GM12865 (cell line): Measurements from ENCODE around the gene CFAP61.

Experiments used
- DNase-seq: peaks from one replicate; pipeline ENCODE4 v3.0.0; 2010; ENCODE audit warnings: low read depth
- H3K4me3 ChIP-seq: 2 replicates; pipeline ENCODE4 v1.5.1; 2011; ENCODE audit warnings: mild to moderate bottlenecking, low read depth, low read length, control low read depth
- CTCF ChIP-seq: IDR thresholded peaks from 2 replicates; pipeline ENCODE4 v1.5.1; 2011; ENCODE audit warnings: low read length, control low read depth, low read depth, inconsistent platforms; ENCODE audit not compliant: insufficient read depth; ENCODE audit errors: missing control alignments

The CFAP61 gene

DNA sequence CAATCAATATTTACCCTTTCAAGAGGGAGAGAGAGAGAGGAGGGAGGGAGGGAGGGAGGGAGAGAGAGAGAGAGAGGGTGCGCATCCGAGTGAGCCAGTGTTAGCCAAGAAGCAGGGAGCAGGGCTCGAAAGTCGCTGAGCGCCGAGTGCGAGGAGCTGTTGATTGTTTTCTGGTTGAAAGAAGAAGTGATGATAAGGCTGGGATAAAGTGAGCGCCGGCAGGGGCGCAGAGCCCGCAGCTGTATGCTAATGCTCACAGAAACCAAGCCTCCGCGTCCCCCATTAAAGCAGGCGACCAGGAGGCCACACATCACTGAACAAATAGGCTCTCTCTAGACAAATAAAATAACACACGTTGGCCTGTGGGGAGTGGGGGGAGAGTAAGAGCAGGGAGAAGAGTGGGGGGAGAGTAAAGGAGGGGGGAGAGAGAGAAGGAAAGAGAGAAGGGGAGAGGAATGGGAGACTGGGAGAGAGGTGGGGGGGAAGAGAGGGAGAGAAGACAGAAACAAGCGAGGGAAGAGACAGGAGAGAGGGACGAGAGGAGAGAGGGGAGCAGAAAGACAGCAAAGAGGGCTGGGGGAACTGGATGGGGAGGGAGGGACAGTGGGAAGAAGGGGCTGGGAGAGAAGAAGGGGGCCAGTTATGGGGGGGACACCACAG, 310.6 kb downstream of the CFAP61 start:
- no peak overlapping the region for H3K4me3 ChIP-seq
- no peak for TF ChIP-seq CTCF
- DNase-seq = no peak

DNA sequence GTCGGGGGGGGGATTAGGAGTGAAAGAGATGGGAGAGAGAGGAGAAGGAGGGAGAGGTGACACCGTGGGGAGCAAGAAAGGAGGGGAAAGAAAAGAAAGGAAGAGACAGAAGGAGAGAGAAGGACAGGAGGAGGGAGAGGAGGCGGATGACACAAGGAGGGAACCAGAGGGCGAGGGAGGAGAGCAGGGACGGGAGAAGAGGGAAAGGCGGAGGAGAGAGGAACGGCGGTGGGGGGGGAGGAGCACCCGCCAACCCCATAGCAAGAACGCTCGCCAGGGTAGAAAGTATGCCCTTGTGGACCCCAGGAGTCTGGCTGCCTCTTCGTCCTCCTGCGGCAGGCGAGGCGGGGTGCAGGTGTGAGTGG, 311.1 kb downstream of the CFAP61 start:
- H3K4me3 ChIP-seq = no peak overlapping the region
- DNase-seq = no peak
- no peak for TF ChIP-seq CTCF

GRCh38 chr20:20363799-20364592, 311.7 kb downstream of the CFAP61 start:
- no peak for DNase-seq
- no peak overlapping the region for H3K4me3 ChIP-seq

GRCh38 chr20:20364593-20365479, 312.5 kb downstream of the CFAP61 start:
- TF ChIP-seq CTCF = no peak
- H3K4me3 ChIP-seq = no peak overlapping the region

More at GRCh38 chr20:20363799-20364592, 311.7 kb downstream of the CFAP61 start:
- no peak for TF ChIP-seq CTCF

GRCh38 chr20:20365480-20366161, 313.3 kb downstream of the CFAP61 start:
- no peak for DNase-seq
- TF ChIP-seq CTCF = no peak
- no peak overlapping the region for H3K4me3 ChIP-seq

More at GRCh38 chr20:20364593-20365479, 312.5 kb downstream of the CFAP61 start:
- DNase-seq = no peak

GRCh38 chr20:20366551-20366875, 314.2 kb downstream of the CFAP61 start:
- TF ChIP-seq CTCF = no peak
- DNase-seq = no peak
- H3K4me3 ChIP-seq = no peak overlapping the region
